ENCODE measurements around the gene HSD17B12. TPM values are rescaled to one million over a fixed set of nuclear protein-coding genes. Genes with fewer than 3 reads are reported as not detected.
A peak's percentile ranks its signal among the peaks of the same experiment; 100 is the strongest.

The HSD17B12 gene
- total and polyA plus RNA-seq, 2 experiments from 2014 or later: 83.2 to 137 TPM

DNA sequence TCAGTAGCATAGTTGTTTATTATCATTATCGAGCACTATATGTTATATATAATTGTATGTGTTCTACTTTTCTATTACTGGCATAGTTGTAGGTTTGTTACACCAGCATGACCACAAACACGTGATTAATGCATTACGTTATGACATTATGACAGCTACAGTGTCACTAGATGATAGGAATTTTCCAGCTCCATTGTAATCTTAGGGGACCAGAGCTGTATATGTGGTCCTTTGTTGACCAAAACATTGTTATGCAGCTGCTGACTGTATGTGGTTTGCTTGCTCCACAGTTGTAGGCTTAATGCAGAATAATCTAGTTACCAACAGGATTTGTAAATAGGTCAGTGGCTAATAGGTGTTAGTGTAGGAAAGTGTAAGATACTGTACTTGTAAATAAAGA is 66.1 kb downstream of the HSD17B12 start:
- H3K9me3 ChIP-seq (ENCODE audit: low read depth): no peaks in the 10 kb centered on the region
- no peak for DNase-seq (ENCODE audit: low spot score)
- no peak overlapping the region for H2AFZ ChIP-seq
- H3K36me3 ChIP-seq (replicated peaks; ENCODE audit: insufficient read depth, low read depth): no peaks in the 10 kb centered on the region
- H3K27ac ChIP-seq: peak overlapping the region; percentile 75
- no peak overlapping the region for H3K4me2 ChIP-seq
- no peaks in the 10 kb centered on the region for H4K20me1 ChIP-seq (ENCODE audit: insufficient read depth, poor library complexity, severe bottlenecking)
- WGBS (ENCODE audit: low lambda C conversion rate, missing lambda C conversion rate): 95% methylated on average over 3 of the region's 3 CpGs
- H3K4me1 ChIP-seq (ENCODE audit: insufficient read depth): peaks cover 11% of the 10 kb centered on the region
- TF ChIP-seq, protein P1, sequence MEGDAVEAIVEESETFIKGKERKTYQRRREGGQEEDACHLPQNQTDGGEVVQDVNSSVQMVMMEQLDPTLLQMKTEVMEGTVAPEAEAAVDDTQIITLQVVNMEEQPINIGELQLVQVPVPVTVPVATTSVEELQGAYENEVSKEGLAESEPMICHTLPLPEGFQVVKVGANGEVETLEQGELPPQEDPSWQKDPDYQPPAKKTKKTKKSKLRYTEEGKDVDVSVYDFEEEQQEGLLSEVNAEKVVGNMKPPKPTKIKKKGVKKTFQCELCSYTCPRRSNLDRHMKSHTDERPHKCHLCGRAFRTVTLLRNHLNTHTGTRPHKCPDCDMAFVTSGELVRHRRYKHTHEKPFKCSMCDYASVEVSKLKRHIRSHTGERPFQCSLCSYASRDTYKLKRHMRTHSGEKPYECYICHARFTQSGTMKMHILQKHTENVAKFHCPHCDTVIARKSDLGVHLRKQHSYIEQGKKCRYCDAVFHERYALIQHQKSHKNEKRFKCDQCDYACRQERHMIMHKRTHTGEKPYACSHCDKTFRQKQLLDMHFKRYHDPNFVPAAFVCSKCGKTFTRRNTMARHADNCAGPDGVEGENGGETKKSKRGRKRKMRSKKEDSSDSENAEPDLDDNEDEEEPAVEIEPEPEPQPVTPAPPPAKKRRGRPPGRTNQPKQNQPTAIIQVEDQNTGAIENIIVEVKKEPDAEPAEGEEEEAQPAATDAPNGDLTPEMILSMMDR (IDR thresholded peaks at IDR 0.05; ENCODE audit: poor library complexity): no peak
- TF ChIP-seq EZH2phosphoT487 (IDR thresholded peaks at IDR 0.05; ENCODE audit: low read depth, severe bottlenecking, unreplicated experiment) (no peak), EZH2 (IDR thresholded peaks at IDR 0.05; ENCODE audit: borderline replicate concordance) (no peak)
- no peak overlapping the region for H3K4me3 ChIP-seq
- H3K27me3 ChIP-seq: no peaks in the 10 kb centered on the region
- H3K9me2 ChIP-seq (replicated peaks; ENCODE audit: insufficient read depth): no peaks in the 10 kb centered on the region
- peaks cover 64% of the 10 kb centered on the region for H3K79me2 ChIP-seq

- H3K4me2 ChIP-seq: peak overlapping the region; percentile 63
- peaks cover 11% of the 10 kb centered on the region for H3K4me1 ChIP-seq (ENCODE audit: insufficient read depth)
- 43% methylated on average over 7 of the region's 7 CpGs for WGBS (ENCODE audit: low lambda C conversion rate, missing lambda C conversion rate)
- no peak overlapping the region for H3K4me3 ChIP-seq
- DNase-seq (ENCODE audit: low spot score): peak; percentile 26
- no peaks in the 10 kb centered on the region for H4K20me1 ChIP-seq (ENCODE audit: insufficient read depth, poor library complexity, severe bottlenecking)
- no peaks in the 10 kb centered on the region for H3K9me2 ChIP-seq (replicated peaks; ENCODE audit: insufficient read depth)
- peak overlapping the region; percentile 75 for H3K27ac ChIP-seq
- no peaks in the 10 kb centered on the region for H3K36me3 ChIP-seq (replicated peaks; ENCODE audit: insufficient read depth, low read depth)
- TF ChIP-seq, protein P1 (IDR thresholded peaks at IDR 0.05; ENCODE audit: poor library complexity): no peak
- TF ChIP-seq EZH2 (IDR thresholded peaks at IDR 0.05; ENCODE audit: borderline replicate concordance) (no peak), EZH2phosphoT487 (IDR thresholded peaks at IDR 0.05; ENCODE audit: low read depth, severe bottlenecking, unreplicated experiment) (no peak)
- no peaks in the 10 kb centered on the region for H3K27me3 ChIP-seq
- peaks cover 61% of the 10 kb centered on the region for H3K79me2 ChIP-seq
- no peak overlapping the region for H2AFZ ChIP-seq
- no peaks in the 10 kb centered on the region for H3K9me3 ChIP-seq (ENCODE audit: low read depth)
These were observed 66.7 kb downstream of the HSD17B12 start for GRCh38 chr11:43747130-43747802.

- Histone ChIP-seq H2AFZ (no peak overlapping the region), H3K9me3 (ENCODE audit: low read depth) (no peaks in the 10 kb centered on the region), H3K4me2 (no peak overlapping the region), H3K27ac (peak overlapping the region; percentile 75), H3K4me1 (ENCODE audit: insufficient read depth) (peaks cover 11% of the 10 kb centered on the region), H3K36me3 (replicated peaks; ENCODE audit: insufficient read depth, low read depth) (no peaks in the 10 kb centered on the region), H3K27me3 (no peaks in the 10 kb centered on the region), H3K9me2 (replicated peaks; ENCODE audit: insufficient read depth) (no peaks in the 10 kb centered on the region), H3K79me2 (peaks cover 58% of the 10 kb centered on the region), H3K4me3 (no peak overlapping the region), H4K20me1 (ENCODE audit: insufficient read depth, poor library complexity, severe bottlenecking) (no peaks in the 10 kb centered on the region)
- TF ChIP-seq EZH2 (IDR thresholded peaks at IDR 0.05; ENCODE audit: borderline replicate concordance) (no peak), EZH2phosphoT487 (IDR thresholded peaks at IDR 0.05; ENCODE audit: low read depth, severe bottlenecking, unreplicated experiment) (no peak)
- TF ChIP-seq, protein P1 (IDR thresholded peaks at IDR 0.05; ENCODE audit: poor library complexity): no peak
- no peak for DNase-seq (ENCODE audit: low spot score)
- 93% methylated on average over 2 of the region's 2 CpGs for WGBS (ENCODE audit: low lambda C conversion rate, missing lambda C conversion rate)
These were observed 67.6 kb downstream of the HSD17B12 start for GRCh38 chr11:43748095-43748494.
